Measurements from ENCODE around the gene GYG1. TPM values are rescaled to one million over a fixed set of nuclear protein-coding genes. Genes with fewer than 3 reads are reported as not detected.

GYG1 gene
- total and polyA plus RNA-seq, 2 donors (not counting 1 experiment from before 2014, with no cell fraction given), result 10.8 to 20.4 TPM

- H4K20me1 ChIP-seq (ENCODE audit: control insufficient read depth, insufficient read depth, low read length, poor library complexity, severe bottlenecking), result no peaks in the 10 kb centered on the region
- no peak for TF ChIP-seq EZH2 (IDR thresholded peaks at IDR 0.05; ENCODE audit: borderline replicate concordance, insufficient read depth, low read depth, low read length, poor library complexity, severe bottlenecking)
- TF ChIP-seq CTCF (IDR thresholded peaks at IDR 0.05), result no peak
- no peaks in the 10 kb centered on the region for H3K27me3 ChIP-seq (replicated peaks in 1 of 4; ENCODE audit: control extremely low read depth in 1 of 4, control insufficient read depth in 3 of 4, insufficient read depth in 4 of 4, low read length in 3 of 4)
- H3K79me2 ChIP-seq (ENCODE audit: control insufficient read depth, insufficient read depth, low read length), result no peaks in the 10 kb centered on the region
- H2AFZ ChIP-seq (ENCODE audit: insufficient read depth, low read depth, low read length, poor library complexity, severe bottlenecking), result no peak overlapping the region
- no peaks in the 10 kb centered on the region for H3K4me1 ChIP-seq (ENCODE audit: control insufficient read depth in 2 of 2, insufficient read depth in 2 of 2, low read length in 2 of 2)
- no peak overlapping the region for H3K4me2 ChIP-seq (replicated peaks; ENCODE audit: low read depth, low read length, poor library complexity, severe bottlenecking)
- ChIA-PET POLR2A (no interaction called here), CTCF (interaction anchor here (1.2 kb wide), 1 partner anchor 16 kb away, joined by 3 read pairs; no protein-coding TSS in a partner anchor)
- WGBS (ENCODE audit: insufficient coverage), result no CpG with 5 or more reads among the region's 1 CpG
- H3K27me3 Mint-ChIP-seq, result peaks cover 29% of the 10 kb centered on the region
- no peak overlapping the region for H3K4me3 ChIP-seq (ENCODE audit: control extremely low read depth in 1 of 5, extremely low read depth in 1 of 5, insufficient read depth in 1 of 5, low read depth in 2 of 5, low read length in 4 of 5)
- no peak overlapping the region for H3K27ac Mint-ChIP-seq
- H3K9ac ChIP-seq (ENCODE audit: low read length), result no peak overlapping the region
- no peaks in the 10 kb centered on the region for H3K36me3 ChIP-seq (replicated peaks in 1 of 2; ENCODE audit: control extremely low read depth in 1 of 2, control insufficient read depth in 1 of 2, extremely low read depth in 1 of 2, insufficient read depth in 2 of 2, low read length in 1 of 2)
- intact Hi-C loops (cut with micrococcal nuclease), result no loop called here
- DNase-seq (no peak), ATAC-seq (ENCODE audit: low read depth) (no peak)
- no peaks in the 10 kb centered on the region for H3K4me1 Mint-ChIP-seq
- H3K4me3 Mint-ChIP-seq, result no peak overlapping the region
- no peaks in the 10 kb centered on the region for H3K9me3 Mint-ChIP-seq (ENCODE audit: insufficient read depth)
- H3K9me3 ChIP-seq (ENCODE audit: control extremely low read depth in 1 of 3, control insufficient read depth in 2 of 3, insufficient read depth in 1 of 3, low read length in 2 of 3), result no peaks in the 10 kb centered on the region
- no peak overlapping the region for H3K27ac ChIP-seq (ENCODE audit: low read length in 2 of 2)
These were observed 28.8 kb upstream of the GYG1 start for GRCh38 chr3:148962513-148962912.

DNA sequence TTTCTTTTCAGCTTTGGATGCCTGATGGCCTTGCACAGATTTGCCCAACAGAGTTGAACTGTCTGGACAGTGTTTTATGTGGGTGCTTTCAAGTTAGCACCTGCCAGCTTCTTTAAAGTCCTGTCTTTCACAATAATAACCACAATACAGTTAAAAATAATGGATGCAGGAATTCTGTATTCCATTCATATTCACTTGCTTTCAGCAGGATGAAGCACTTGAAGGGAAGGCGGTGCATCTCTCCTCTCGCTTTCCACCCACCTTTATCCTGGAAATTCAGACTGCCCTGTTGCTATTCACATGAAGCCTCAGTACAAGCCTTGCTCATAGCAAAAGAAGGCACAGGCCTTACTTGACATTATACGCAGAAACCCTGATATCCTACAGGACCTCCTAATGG lies 26.5 kb upstream of the GYG1 start:
- H3K4me2 ChIP-seq (replicated peaks; ENCODE audit: low read depth, low read length, poor library complexity, severe bottlenecking), result no peak overlapping the region
- Mint-ChIP-seq H3K4me1 (no peaks in the 10 kb centered on the region), H3K27me3 (peaks cover 29% of the 10 kb centered on the region), H3K9me3 (ENCODE audit: insufficient read depth) (no peaks in the 10 kb centered on the region), H3K27ac (no peak overlapping the region), H3K4me3 (no peak overlapping the region)
- ATAC-seq (ENCODE audit: low read depth) (no peak), DNase-seq (no peak)
- no peaks in the 10 kb centered on the region for H3K9me3 ChIP-seq (ENCODE audit: control extremely low read depth in 1 of 3, control insufficient read depth in 2 of 3, insufficient read depth in 1 of 3, low read length in 2 of 3)
- H3K4me1 ChIP-seq (ENCODE audit: control insufficient read depth in 2 of 2, insufficient read depth in 2 of 2, low read length in 2 of 2), result no peaks in the 10 kb centered on the region
- H3K4me3 ChIP-seq (ENCODE audit: control extremely low read depth in 1 of 5, extremely low read depth in 1 of 5, insufficient read depth in 1 of 5, low read depth in 2 of 5, low read length in 4 of 5), result no peak overlapping the region
- H3K9ac ChIP-seq (ENCODE audit: low read length), result no peak overlapping the region
- intact Hi-C loops (cut with micrococcal nuclease), result no loop called here
- ChIA-PET POLR2A (no interaction called here), CTCF (interaction anchor here (0.6 kb wide), 1 partner anchor 22 kb away, joined by 4 read pairs; no protein-coding TSS in a partner anchor)
- no peaks in the 10 kb centered on the region for H3K27me3 ChIP-seq (replicated peaks in 1 of 4; ENCODE audit: control extremely low read depth in 1 of 4, control insufficient read depth in 3 of 4, insufficient read depth in 4 of 4, low read length in 3 of 4)
- no peaks in the 10 kb centered on the region for H3K36me3 ChIP-seq (replicated peaks in 1 of 2; ENCODE audit: control extremely low read depth in 1 of 2, control insufficient read depth in 1 of 2, extremely low read depth in 1 of 2, insufficient read depth in 2 of 2, low read length in 1 of 2)
- H3K27ac ChIP-seq (ENCODE audit: low read length in 2 of 2), result no peak overlapping the region
- TF ChIP-seq CTCF (IDR thresholded peaks at IDR 0.05) (no peak), EZH2 (IDR thresholded peaks at IDR 0.05; ENCODE audit: borderline replicate concordance, insufficient read depth, low read depth, low read length, poor library complexity, severe bottlenecking) (no peak)
- H3K79me2 ChIP-seq (ENCODE audit: control insufficient read depth, insufficient read depth, low read length), result no peaks in the 10 kb centered on the region
- H4K20me1 ChIP-seq (ENCODE audit: control insufficient read depth, insufficient read depth, low read length, poor library complexity, severe bottlenecking), result no peaks in the 10 kb centered on the region
- no peak overlapping the region for H2AFZ ChIP-seq (ENCODE audit: insufficient read depth, low read depth, low read length, poor library complexity, severe bottlenecking)
- WGBS (ENCODE audit: insufficient coverage), result 100% methylated on average over 2 of the region's 3 CpGs
